Measurements from ENCODE around the gene LIPN.
"Not testable (repeated sequence)": the region's sequence is repeated elsewhere in the genome, so short reads cannot be mapped to it uniquely, and the experiment has no call there.

The LIPN gene, protein sequence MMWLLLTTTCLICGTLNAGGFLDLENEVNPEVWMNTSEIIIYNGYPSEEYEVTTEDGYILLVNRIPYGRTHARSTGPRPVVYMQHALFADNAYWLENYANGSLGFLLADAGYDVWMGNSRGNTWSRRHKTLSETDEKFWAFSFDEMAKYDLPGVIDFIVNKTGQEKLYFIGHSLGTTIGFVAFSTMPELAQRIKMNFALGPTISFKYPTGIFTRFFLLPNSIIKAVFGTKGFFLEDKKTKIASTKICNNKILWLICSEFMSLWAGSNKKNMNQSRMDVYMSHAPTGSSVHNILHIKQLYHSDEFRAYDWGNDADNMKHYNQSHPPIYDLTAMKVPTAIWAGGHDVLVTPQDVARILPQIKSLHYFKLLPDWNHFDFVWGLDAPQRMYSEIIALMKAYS

GRCh38 chr10:88759366-88760101, at the start of gene LIPN:
LIPN (plus strand) TSS chr10:88760020; CDS start chr10:88761406, 1,386 bp downstream.
- DNase-seq (ENCODE audit: insufficient read length, low spot score) (no peak), FAIRE-seq (no peak)

GRCh38 chr10:88715517-88715916, 44.3 kb upstream of the LIPN start:
- no peak for DNase-seq (ENCODE audit: insufficient read length, low spot score)
- no peak for FAIRE-seq

- DNase-seq (ENCODE audit: insufficient read length, low spot score), result no peak
- FAIRE-seq, result no peak
These were observed 38.4 kb upstream of the LIPN start for GRCh38 chr10:88721392-88721791.

DNA sequence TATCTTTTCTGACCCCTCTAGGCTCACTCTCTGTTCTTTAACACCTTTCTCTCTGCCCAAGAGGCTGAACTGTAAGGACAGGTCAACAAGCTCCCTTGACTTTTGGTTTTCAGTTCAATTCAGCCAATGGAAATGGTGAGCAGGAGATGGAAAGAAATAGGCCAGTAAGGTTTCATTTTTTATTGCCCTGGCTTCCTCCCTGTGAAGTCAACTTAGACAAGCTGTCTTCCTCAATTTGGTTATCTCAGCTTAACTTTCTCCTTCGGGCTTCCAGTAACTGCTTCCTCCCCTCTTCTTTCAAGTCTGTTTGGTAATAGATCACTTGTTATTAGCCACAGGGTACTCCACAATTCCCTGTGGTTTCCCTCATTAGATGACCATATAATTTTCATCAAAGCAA, 34.0 kb upstream of the LIPN start:
- no peak for DNase-seq (ENCODE audit: insufficient read length, low spot score)
- no peak for FAIRE-seq

DNA sequence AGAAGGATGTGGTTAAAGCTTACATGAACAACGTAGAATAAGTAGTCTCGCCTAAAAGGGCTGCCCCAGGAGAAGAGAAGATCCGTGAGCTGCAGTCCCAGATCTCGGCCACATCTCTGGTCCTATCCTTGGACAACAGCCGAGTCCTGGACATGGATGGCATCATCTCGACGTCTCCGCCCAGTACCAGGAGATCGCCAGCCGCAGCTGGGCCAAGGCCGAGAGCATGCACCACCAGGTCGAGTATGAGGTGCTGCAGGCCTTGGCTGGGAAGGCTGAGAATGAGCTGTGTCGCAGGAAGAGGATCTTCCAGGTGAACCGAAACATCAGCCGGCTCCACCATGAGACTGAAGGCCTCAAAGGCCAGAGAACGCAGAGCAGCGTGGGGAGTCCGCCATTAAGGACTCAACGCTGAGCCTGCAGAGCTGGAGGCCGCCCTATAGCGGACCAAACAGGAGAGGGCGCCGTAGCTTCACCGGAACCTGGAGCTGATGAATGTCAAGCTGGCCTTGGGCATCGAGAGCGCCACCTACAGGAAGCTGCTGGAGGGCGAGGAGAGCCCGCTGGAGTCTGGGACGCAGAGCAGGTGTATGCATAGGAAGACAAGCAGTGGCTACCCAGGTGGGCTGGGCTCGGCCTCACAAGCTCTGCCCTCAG, 31.6 kb upstream of the LIPN start:
- DNase-seq (ENCODE audit: insufficient read length, low spot score) (no peak), FAIRE-seq (no peak)

- no peak for DNase-seq (ENCODE audit: insufficient read length, low spot score)
- FAIRE-seq, result no peak
These were observed 29.0 kb upstream of the LIPN start for GRCh38 chr10:88730864-88731263.

GRCh38 chr10:88731296-88731695, 28.5 kb upstream of the LIPN start:
- no peak for DNase-seq (ENCODE audit: insufficient read length, low spot score)
- no peak for FAIRE-seq

DNA sequence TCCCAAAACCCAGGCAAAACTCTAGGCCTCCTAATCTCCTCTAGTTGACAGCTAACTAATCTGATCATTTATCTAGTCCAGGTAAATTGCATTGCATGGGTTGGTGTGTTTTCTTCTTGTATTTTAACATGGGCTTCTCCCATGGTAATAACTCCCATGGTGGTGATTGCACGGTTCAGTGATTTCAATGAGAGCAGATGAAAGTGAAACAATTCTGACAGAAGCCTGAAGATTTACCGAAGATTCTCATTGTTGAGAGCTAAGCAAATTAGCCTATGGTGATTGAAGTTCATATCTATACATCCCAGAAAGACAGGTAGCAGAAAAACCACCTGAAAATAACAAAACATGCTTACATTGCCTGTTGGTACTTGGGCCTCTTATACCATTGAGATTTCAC, 26.6 kb upstream of the LIPN start:
- FAIRE-seq, result no peak
- DNase-seq (ENCODE audit: insufficient read length, low spot score), result no peak

DNA sequence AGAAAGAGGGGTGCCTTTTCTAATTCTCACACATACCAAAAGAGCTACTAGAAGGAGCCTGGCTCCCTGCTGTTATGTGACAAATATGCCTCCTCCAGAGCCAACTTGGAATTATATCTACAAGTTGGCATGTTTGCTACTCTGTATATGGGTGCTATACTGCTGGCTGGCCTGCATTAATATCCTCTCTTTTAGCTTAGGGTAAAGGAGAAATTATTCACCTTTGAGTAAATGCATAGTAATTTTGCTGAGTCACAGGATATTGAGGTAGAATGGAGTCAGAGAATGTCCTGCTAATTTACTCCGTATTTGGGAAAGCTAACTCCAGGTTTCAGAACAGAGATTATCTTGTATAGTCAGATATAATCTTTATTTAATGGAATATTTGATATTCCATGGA, 24.2 kb upstream of the LIPN start:
- no peak for DNase-seq (ENCODE audit: insufficient read length, low spot score)
- no peak for FAIRE-seq

- DNase-seq (ENCODE audit: insufficient read length, low spot score); FAIRE-seq: not testable (repeated sequence)
These were observed 17.9 kb upstream of the LIPN start for GRCh38 chr10:88741921-88742320.

- no peak for FAIRE-seq
- DNase-seq (ENCODE audit: insufficient read length, low spot score), result no peak
These were observed 17.4 kb upstream of the LIPN start for GRCh38 chr10:88742448-88742847.

DNA sequence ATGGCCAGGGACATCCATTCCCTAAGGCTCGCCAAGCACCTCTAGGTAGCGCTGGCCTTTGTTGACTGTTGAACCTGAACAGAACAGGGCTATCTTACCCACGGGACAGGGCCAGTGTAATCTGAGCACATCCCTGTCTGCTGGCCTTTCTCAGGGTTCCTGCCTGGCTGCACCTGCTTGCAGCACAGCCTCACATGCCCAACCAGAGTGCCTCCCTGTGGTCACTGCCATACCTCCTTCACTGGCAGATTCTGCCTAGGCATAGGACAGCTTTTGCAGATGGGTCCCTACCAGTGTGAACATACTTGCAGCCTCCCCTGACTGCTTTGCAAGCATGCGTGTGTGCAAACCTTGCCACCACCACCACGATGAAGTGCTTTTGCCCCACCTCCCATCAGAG, 15.8 kb upstream of the LIPN start:
- no peak for DNase-seq (ENCODE audit: insufficient read length, low spot score)
- FAIRE-seq, result no peak

DNA sequence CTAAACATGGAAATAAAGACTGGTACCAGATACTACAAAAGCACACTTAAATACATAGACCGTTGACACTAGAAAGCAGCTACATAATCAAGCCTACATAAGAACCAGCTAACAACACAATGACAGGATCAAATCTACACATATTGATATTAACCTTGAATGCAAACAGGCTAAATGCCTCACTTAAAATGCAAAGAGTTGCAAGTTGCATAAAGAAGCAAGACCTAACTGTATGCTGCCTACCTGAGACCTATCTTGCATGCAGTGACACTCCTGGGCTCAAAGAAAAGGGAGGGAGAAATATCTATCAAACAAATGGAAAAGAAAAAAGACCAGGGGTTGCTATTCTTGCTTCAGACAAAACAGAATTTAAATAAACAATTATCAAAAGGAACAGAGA, 14.2 kb upstream of the LIPN start:
- FAIRE-seq, result no peak
- no peak for DNase-seq (ENCODE audit: insufficient read length, low spot score)

DNA sequence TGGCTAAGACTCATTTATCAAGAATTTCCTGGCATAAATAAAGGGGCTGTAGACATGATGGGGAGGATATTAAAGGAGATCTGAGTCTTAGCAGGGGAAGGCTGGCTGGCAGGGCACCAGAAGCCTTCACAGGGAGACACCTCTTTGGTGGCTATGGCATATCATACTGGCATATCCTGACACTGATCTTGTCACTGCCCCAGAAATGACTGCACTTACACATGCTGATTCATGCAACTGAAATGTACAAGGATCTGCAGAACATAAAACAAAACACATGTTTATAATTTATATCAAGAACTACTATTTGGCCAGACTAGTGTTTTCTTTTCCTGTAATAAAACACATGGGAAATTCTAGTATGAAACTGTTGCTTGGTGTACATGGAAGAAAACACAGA, 5.5 kb upstream of the LIPN start:
- DNase-seq (ENCODE audit: insufficient read length, low spot score) (no peak), FAIRE-seq (no peak)

- DNase-seq (ENCODE audit: insufficient read length, low spot score) (no peak), FAIRE-seq (no peak)
These were observed 4.1 kb upstream of the LIPN start for GRCh38 chr10:88755753-88756152.

GRCh38 chr10:88756660-88757059, 3.2 kb upstream of the LIPN start:
- no peak for DNase-seq (ENCODE audit: insufficient read length, low spot score)
- FAIRE-seq, result no peak

- FAIRE-seq (no peak), DNase-seq (ENCODE audit: insufficient read length, low spot score) (no peak)
These were observed 3.1 kb downstream of the LIPN start for GRCh38 chr10:88762906-88763305.

- FAIRE-seq, result no peak
- DNase-seq (ENCODE audit: insufficient read length, low spot score), result no peak
These were observed 3.6 kb downstream of the LIPN start for GRCh38 chr10:88763441-88763840.

GRCh38 chr10:88764110-88764509, 4.3 kb downstream of the LIPN start:
- FAIRE-seq, result no peak
- no peak for DNase-seq (ENCODE audit: insufficient read length, low spot score)

DNA sequence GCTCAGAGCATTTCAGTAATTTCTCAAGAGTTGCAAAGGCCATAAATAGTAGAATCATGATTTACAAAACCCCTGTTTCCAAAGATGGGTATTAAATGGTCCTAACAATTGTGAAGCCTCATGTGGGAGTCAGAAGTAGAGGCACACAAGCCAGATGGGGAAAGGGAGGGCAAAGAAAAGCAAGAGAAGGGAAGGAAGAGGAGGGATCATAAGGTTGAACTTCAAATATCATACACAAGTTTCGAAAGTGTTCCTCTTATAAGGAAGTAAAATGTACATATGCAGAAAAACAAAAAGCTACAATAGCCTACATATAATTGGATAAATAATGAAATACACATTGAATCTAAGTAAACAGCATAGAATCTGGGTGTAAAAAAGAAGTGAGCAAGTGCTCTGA, 6.0 kb downstream of the LIPN start:
- no peak for DNase-seq (ENCODE audit: insufficient read length, low spot score)
- FAIRE-seq, result no peak

- no peak for DNase-seq (ENCODE audit: insufficient read length, low spot score)
- no peak for FAIRE-seq
These were observed 9.6 kb downstream of the LIPN start for GRCh38 chr10:88769384-88769783.

GRCh38 chr10:88781206-88781605, 21.4 kb downstream of the LIPN start:
- DNase-seq (ENCODE audit: insufficient read length, low spot score) (no peak), FAIRE-seq (no peak)
